ENCODE measurements around the gene TNFRSF6B. TPM values are rescaled to one million over a fixed set of nuclear protein-coding genes. Genes with fewer than 3 reads are reported as not detected.
A peak's percentile ranks its signal among the peaks of the same experiment; 100 is the strongest.

TNFRSF6B gene
- total RNA-seq, 1 donor from 2014 or later = 3.2 TPM

DNA sequence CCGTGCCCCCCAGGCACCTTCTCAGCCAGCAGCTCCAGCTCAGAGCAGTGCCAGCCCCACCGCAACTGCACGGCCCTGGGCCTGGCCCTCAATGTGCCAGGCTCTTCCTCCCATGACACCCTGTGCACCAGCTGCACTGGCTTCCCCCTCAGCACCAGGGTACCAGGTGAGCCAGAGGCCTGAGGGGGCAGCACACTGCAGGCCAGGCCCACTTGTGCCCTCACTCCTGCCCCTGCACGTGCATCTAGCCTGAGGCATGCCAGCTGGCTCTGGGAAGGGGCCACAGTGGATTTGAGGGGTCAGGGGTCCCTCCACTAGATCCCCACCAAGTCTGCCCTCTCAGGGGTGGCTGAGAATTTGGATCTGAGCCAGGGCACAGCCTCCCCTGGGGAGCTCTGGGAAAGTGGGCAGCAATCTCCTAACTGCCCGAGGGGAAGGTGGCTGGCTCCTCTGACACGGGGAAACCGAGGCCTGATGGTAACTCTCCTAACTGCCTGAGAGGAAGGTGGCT is 960 bp downstream of the TNFRSF6B start:
- DNase-seq (ENCODE audit: low spot score) = no peak

DNA sequence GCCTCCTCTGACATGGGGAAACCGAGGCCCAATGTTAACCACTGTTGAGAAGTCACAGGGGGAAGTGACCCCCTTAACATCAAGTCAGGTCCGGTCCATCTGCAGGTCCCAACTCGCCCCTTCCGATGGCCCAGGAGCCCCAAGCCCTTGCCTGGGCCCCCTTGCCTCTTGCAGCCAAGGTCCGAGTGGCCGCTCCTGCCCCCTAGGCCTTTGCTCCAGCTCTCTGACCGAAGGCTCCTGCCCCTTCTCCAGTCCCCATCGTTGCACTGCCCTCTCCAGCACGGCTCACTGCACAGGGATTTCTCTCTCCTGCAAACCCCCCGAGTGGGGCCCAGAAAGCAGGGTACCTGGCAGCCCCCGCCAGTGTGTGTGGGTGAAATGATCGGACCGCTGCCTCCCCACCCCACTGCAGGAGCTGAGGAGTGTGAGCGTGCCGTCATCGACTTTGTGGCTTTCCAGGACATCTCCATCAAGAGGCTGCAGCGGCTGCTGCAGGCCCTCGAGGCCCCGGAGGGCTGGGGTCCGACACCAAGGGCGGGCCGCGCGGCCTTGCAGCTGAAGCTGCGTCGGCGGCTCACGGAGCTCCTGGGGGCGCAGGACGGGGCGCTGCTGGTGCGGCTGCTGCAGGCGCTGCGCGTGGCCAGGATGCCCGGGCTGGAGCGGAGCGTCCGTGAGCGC is 1.6 kb downstream of the TNFRSF6B start:
- no peak for DNase-seq (ENCODE audit: low spot score)

GRCh38 chr20:63698739-63699465 is 2.5 kb downstream of the TNFRSF6B start:
- DNase-seq (ENCODE audit: low spot score) = no peak

DNA sequence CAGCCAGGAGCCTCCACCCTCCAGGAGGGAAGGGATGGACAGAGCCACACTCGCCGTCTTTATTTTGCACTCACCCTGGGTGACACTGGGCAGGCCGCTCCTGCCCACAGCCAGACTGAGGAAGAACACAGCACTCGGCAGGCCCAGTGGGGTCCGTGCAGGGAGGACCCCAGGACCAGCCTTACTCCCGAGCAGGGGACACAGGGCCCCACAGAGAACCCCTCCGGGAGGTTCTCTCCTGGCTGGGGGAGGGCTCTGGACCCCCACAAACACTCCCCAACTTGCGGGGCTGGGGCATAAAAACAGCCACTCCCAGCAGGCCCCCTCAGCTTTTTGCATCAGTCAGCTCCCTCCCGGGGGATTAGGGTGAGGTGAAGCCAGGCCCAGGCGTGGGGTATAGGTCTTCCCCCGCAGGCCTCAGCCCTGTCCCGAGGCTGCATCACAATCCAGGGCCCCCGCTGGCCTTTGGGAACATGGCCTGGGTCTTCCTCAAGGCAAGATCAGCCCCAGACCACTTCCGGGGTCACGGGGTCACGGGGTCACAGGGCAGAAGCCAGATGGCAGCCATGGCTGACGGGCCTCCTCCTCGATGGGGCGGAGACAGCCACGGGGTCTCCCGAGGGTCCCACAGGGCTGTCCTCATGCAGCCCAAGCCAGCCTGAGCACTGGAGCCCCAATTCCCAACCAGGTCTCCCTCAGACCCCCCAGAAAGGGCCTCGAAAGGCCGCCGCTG is 3.2 kb downstream of the TNFRSF6B start:
- no peak for DNase-seq (ENCODE audit: low spot score)

GRCh38 chr20:63700199-63701050 is 4.0 kb downstream of the TNFRSF6B start:
- DNase-seq (ENCODE audit: low spot score) = no peak

- DNase-seq (ENCODE audit: low spot score) = no peak
These were observed 4.5 kb downstream of the TNFRSF6B start for GRCh38 chr20:63701051-63701328.

DNA sequence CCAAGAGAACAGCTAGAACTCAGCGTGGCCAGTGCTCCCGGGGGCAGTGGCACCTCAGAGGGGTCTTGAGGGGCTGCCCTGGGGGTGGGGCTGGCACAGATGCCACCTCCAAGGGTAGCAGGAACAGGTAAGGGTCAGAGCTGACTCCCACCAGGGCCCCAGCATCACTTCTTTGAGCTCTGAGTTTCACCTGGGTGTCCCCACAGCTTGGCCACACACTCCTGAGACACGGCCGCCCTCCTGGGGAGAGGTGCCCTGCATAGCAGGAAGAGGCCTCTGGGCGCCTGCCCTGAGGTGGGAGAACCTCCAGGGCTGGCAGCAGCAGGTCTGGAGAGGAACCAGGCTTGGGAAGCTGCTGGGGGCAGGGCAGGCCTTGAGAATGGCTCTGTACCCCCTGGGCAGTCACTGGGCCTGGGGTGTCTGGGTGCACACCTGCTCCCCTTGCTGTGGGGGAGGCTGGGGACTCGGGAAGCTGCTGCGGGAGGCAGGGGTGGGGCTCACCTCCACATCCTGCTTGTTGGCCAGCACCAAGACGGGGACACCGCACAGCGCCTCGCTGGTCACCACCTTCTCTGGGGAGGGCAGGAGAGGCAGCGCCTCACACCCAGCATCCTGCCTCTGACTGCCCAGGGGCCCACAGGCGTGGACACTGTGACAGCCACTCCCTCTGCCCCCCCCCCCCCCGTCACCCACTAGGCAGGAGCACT is 5.0 kb downstream of the TNFRSF6B start:
- no peak for DNase-seq (ENCODE audit: low spot score)

DNA sequence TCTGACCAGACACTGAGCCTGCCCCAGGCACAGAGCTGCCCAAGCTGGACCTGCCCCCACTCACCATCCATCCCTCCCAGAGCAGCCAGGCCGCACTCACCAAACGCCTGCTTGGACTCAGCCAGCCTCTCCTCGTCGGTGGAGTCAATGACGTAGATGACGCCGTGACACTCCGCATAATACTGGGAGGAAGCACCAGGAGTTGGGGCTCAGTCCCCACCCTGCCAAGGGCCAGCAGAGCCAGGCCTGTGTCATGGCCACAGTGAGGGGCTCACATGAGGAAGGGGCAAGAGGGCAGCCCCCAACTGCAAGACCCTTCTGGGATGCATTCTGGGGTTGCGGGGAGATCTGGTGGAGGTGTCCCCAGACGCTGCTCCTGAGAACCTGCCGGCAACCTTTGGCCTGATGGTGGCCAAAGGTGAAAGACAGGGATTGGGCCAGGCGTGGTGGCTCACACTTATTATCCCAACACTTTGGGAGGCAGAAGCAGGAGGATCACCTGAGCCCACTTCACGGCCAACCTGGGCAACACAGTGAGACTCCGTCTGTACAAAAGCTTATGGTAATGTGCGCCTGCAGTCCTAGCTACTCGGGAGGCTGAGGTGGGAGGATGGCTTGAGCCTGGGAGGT is 5.7 kb downstream of the TNFRSF6B start:
- DNase-seq (ENCODE audit: low spot score) = no peak

GRCh38 chr20:63702751-63703470 is 6.5 kb downstream of the TNFRSF6B start:
- peak; percentile 8 for DNase-seq (ENCODE audit: low spot score)

DNA sequence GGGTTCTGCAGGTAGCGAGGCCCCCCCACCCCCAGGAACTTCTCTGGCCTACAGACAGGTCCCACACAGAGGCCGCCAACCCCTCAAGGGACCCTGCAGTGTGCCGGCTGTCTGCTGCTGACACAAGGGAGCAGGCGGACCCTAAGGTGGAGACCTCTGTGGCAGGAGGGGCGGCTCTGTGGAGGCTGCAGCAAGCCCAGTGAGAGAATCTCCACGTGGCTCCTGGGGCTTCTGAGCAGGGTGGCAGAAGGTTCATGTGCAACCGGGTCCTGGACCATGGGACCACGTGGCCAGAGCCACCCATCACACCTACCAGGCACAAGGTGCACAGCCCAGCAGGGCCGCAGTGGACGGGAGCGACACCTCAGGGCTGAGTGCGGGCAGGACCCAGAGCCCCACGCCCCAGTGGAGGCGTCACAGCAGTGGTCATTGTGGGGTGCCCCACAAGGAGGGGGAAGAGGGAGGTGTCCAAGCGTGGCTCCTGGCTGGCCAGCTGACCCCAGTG is 7.1 kb downstream of the TNFRSF6B start:
- DNase-seq (ENCODE audit: low spot score) = peak; percentile 8

DNA sequence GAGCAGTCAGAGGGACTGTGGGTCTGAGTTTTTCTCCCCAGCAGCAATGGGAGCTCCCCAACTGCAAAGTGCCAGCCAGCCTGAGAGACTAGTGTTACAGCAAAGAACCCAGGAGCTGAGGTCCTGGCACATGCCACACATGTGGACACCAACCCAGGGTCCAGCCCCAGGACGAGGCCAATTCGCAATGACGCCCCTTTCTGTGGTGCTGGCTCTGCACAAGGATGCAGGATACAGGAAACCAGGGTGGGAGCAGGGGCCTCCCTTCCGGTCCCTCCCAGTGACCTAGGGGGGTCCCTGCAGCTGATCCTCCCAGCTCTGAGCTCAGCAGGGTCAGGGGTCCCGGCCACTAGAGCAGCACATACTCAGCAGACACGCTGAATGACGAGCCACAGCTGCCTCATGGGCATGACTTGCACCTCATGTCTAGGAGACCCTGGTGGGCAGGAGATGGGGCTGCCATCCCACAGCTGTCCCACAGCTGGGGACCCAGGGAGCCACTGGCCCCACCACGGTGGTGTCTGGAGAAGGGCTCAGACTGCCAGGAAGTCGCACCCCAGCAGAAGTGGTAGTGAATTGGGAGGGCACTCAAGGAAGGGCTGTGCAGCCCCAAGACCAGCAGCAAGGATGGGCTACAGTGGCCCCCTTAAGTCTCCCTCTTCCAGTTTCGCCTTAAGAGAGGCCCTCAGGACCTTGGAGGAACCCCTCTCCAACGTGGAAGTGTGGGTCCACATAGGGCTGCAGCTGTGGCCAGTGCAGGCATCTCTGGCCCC is 7.7 kb downstream of the TNFRSF6B start:
- no peak for DNase-seq (ENCODE audit: low spot score)

DNA sequence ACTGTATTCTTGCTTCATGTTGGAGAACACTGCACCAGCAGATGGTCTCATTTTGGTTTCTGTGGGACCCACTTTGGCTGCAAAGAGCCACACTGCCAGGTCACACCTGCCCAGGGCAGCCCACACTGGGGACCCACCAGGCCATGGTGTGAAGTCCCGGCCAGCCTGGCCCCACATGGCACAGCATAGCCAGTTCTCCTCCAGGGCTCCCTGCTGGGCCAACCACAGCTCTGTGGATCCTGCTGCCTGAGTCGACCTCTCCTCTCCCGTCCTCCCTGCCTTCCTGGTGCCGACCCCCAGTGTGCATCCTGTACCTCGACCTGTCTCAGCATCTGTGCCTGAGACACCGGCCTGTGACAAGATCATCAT is 8.3 kb downstream of the TNFRSF6B start:
- DNase-seq (ENCODE audit: low spot score) = no peak

- no peak for DNase-seq (ENCODE audit: low spot score)
These were observed 9.0 kb downstream of the TNFRSF6B start for GRCh38 chr20:63705232-63706026.

DNA sequence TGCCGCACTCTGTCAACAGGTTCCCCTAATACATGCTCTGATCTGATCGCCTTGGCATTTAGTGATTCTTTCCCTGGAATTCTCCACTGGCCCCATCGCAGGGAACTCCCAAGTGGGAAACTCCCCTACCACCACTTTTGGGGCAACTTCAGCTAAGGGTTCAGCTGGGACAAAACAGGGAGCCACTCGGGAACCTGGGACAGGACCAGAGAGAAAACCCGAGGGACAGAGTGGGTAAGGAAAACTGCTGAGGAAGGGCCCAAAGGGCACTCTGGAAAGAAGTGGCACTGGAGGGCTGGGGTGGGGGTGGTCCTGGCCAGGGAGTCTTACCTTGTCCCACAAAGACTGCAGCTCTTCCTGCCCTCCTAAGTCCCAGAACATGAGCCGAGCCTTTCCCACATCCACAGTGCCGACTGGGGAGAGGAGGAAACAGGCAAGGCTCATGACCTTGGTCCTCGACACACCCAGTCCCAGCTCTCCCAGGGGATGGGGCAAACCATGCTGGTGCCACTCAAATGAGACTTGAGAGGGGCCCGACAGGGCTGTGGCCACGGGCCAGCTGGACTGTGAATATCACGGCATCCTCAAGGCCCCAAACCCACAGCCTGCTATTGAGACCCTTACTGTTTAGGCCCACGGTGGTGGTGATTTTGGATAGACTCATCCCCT is 9.7 kb downstream of the TNFRSF6B start:
- no peak for DNase-seq (ENCODE audit: low spot score)

DNA sequence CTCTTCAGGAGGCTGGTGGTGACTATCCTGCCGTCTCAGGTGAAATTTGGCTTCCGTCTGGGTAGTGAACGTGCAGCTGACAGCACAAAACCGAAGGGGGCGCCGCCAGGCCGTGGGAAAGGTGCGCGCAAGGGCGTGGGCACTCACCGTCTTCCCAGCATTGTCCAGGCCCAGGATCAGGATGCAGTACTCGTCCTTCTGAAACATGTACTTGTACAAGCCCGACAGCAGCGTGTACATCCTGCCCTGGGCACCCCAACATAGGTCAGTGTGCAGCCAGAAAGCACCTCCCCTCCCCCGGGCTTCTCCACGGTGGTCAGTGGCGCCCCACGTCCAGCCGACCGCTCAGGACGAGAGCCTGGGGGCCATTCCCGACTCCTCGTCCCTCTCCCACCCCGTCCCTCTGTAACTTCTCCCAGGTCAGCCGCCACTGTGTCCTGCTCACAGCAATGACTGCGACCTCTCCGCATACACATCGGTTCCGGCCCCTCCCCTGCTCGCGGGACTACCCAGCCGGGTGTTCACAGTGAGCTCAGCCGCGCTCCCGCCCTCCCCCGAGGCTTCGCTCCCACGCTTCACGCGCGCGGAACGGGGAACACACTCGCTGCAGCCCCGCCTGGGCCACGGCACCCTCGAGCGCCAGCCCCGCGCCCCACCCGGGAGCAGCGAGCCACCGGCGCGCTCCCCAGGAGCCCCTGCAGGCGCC is 10.6 kb downstream of the TNFRSF6B start:
- DNase-seq (ENCODE audit: low spot score) = no peak

GRCh38 chr20:63707558-63708300 is 11.3 kb downstream of the TNFRSF6B start, which contains the start of the genes ARFRP1 and ZGPAT:
Gene ARFRP1, minus strand, starts transcription at chr20:63707976. Its CDS starts 885 bp downstream, at chr20:63707091.
Gene ZGPAT, plus strand, starts transcription at chr20:63708039. Its CDS starts 542 bp downstream, at chr20:63708581.
- peak; percentile 91 for DNase-seq (ENCODE audit: low spot score)

All from mucosa of gallbladder (tissue), 1 donor.